HG03432 (cell line): Measurements from ENCODE around the gene PIGS.
"Not testable (repeated sequence)": the region's sequence is repeated elsewhere in the genome, so short reads cannot be mapped to it uniquely, and the experiment has no call there.

Experiments
- ATAC-seq: cut with Tn5 transposase; IDR thresholded peaks from one replicate; pipeline ENCODE4 v1.9.1; 2021; ENCODE audit warnings: mild to moderate bottlenecking, moderate library complexity; ENCODE audit not compliant: unreplicated experiment

PIGS gene

DNA sequence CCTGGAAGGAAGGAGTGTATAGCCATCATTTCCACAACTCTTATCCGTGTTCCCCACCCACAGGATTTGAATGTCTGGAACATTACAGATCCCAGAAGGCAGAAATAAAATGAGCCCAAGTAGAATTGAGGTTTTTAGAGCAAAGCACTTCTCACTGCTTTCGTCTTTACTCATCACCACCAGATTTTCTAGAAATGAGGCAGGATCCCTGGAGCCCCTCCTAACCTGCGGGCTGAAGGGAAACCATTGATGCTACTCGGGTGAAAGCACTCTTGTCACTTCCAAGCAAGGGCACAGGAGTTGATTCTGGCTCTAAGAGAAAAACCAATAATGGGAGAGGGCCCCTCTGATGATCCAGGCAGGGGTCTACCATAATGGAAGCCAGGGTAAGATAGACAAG is 8.2 kb upstream of the PIGS start:
- ATAC-seq = no peak

DNA sequence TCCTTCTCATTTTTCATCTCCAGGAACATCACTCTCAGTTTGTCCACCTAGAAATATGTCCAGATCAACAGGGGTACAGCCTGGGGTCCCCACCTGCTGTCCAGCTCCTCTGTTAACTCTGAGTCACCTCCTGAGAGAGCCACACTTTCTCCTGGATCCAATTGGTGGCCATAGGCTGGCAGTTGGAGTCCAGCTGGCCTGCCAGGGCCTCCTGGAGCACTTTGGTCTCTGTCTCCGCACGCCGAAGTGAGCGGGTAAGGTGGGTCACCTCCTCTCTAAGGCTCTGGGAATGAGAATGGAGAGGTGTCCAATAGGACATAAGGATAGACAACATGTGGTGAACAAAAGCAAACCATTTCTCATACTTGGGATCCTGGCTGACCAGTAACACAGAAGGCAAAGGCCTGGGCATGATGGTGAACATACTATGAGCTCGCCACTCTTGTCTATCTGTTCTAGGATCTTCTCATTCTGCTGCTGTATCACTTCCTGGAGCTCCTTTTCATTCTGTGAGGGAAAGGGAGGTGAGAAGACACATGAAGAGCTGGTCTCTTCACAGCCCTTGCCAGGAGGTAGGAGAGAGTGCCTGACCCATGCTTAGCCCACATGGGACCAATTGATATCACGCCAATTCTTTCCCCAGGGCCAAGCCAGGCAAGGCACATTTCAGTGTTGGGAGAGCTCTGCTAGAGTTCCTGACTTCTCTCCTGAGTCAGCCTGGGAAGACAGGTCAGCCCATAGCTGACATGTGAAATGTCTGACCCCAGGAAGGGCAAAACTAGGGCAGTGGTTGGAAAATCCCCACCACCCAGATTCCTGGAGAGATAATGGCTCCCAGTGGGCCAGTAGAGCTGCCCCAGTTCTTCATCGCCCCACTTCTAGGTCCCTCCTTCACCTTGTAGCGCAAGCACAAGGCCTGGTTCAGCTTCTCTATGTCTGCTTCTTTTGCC is 7.2 kb upstream of the PIGS start:
- no peak for ATAC-seq

DNA sequence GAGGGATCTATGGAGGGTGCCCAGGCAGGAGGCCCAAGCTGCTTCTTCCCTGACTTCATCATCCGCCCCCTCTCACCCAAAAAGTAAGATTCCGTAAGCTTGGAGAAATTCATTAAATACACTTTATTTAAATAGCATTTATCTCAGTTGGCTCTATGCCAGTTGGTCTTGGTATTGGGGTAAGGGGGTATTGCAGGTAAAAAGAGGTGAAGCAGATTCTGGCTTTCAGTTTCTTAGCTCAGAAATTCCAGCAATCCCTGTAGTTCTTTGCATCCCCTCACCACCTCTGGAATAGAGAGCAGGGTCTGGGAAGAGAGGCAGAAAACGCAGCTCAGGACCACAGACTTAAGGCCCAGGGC is 6.1 kb upstream of the PIGS start:
- ATAC-seq = no peak

DNA sequence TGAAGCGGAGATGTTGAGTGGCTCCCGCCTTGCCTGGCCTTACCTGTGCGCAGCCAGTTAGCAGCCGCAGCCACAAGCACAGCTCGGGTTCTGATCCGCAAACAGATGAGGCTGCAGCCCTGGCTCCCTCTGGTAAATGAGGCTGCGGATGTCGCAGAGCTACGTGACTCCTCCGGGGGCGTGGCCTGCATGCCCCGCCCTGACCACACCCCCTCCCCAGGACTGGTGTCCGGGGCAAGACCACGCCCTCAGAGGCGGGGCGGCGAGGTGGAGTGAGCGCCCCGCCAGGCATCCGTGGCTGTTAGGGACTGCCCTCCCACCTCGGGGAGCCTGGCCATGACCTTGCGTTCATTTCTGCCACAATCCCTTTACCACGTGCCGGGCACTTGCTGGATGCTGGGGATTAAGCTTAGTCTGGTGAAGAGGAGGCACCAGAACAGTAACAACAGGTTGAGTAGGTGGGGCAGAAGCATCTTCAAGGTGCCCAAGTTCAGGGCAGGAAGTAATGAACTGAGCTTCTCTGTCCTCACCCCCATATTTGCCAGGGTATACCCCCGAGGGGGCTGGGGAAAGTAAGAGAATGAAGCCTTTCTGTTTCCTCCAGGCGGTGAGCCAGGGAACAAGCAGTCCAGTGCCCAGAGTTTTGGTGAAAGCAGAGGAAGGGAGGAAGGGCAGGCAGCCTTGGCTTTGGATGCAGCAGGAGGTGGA is 5.6 kb upstream of the PIGS start, which contains the start of gene ALDOC:
Gene ALDOC, minus strand, starts transcription at position 138 of the 708 bp plus-strand sequence. CDS start 1,363 bp downstream, outside the sequence.
- peak; percentile 85 for ATAC-seq

DNA sequence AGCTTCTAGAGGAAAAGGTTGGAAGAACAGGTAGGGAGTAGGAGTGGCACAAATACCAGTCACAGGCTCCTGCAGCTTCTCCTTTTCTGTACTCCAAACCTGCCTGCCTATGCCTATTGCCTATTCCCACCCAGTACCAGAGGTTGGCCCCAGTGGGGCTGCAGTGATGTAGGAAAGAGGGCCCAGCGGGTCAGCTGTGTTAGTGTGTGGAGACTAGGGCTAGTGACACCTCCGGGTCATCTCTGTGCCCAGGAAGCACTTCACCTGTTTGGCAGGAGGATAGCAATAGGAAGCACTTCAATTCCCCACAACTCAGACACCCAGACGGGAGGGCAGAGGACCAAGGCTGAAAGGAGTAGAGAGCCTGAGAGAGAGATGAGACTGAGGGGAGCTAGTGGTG is 4.7 kb upstream of the PIGS start:
- not testable (repeated sequence) for ATAC-seq

DNA sequence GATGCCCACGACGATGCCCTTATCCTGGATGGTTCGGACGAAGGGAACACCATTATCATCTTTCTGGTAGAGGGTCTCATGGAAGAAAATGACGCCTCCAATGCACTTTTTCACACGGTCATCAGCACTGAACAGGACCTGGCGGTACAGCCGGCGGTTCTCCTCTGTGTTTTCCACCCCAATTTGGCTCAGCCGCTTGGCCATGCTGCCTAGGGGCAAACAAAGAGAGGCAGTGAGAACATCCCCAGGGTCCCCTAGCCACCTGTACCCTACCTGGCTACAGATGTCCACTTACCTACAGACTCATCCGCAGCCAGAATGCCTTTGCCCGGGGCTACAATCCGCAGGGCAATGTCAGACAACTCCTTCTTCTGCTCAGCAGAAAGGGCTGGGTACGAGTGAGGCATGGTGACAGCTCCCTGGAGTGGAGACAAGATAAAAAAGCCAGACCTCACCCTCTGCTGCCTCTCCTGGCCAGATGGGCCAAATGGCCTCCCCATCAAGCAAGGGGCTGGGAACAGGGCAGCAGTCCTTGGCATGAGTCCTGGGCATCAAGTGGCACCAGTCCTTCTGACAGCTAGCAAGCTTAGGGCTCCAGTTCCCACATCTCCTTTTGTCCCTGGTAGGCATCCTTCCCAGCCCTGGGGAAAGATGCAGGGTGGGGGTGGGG is 3.9 kb upstream of the PIGS start:
- no peak for ATAC-seq

DNA sequence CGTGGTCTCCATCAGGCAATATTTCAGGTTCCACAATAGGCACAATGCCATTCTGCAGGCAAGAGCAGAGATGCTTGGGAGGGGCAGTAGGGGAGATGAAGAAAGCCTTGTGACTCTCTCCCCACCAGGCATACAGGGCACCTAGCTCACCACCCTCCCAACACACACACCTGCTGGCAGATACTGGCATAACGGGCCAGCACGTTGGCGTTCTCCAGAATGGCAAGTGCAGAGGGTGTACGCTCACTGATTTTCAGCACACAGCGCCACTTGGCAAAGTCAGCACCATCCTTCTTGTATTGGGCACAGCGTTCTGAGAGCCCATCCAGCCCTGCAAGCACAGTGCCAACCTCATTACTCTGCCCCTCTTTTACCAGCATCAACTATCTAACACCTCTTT is 3.2 kb upstream of the PIGS start:
- no peak for ATAC-seq

DNA sequence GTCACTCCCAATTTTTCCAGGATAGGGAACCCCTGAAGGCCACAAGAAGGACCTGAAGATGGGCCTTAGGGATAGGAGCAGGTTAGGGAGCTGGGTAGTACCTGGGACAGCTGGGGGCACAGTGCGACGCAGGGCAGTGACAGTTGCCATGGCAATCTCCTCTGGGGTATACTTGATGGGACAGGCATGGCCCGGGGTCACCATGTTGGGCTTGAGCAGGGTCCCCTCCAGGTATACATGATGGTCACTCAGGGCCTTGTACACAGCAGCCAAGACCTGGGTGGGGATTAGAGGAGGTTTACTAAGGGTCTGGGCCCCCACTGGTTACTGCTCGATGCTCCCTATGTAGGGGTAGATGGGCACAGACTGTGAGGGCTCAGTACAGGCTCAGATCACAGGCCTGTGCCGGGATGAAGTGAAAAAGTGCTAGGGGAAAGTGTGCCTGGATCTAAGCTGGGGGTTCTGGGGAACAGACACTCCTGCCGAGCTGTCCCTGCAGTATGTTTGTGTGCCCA is 2.7 kb upstream of the PIGS start:
- no peak for ATAC-seq

DNA sequence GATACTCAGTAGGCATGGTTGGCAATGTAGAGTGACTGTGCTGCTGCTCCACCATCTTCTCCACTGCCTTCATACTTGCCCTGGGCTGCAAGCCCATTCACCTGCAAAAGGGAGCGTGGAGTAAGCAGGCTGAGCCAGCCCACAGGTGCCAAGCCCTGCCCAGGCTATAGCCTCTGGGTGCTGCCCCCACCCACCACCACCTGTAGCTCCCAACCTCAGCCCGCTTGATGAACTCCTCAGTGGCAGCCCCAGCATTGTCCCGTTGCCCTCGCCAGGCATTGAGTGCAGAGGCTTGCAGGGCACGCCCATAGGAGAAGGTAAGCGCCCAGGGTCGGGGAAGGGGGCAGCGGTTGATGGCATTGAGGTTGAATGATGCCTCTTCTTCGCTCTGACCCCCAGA is 2.2 kb upstream of the PIGS start:
- ATAC-seq = no peak

DNA sequence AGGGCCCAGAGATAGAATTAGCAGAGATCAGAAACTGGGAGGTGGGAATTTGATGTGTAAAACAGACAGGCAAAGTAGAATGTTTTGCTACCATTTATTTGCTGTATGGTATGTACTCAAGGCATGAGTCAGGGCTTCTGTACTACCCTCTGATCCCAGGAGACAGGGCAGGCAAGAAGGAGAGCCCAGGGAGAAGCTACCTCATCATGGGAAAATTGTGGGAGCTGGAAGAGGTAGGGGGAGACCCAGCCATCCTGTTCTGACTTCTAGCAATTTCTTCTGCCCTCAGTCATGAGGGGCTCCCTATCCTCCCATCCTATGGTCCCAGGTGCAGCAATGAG is 1.7 kb upstream of the PIGS start:
- ATAC-seq = no peak

DNA sequence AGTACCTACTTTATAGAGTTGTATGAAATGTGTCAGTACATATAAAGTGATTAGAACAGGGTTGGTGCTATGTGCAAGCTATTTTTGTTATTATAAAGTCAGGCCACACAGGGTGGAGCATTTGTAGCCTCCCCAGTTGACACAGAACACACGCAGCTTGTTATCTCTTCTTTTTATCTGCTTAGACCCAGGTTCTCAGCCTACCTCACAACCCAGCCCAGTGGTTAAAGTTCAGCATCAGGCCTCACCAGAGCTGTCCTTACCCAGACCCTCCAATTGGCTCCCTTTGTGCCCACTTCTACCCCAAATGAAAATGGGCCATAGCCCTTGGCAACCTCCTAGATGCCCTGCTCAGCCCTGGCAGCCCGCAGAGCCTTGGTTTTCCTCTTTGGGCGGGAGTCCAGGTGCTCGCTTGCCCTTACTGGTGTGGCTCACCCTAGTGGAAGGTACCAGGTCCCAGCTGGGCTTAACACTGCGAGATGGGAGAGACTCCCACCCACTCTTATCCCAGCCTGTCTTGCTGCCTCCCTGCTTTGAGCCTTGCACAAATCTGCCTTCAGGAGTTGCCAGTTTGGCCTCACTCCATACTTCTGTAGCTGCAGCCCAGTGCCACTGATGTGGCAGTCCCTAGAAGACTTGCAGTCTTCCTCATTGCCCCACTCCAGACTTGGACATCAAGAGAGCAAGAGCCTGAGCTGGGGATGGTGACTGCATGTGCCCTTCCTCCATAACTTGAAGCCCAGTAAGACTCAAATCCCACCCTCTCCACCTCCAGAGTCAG is 1.1 kb upstream of the PIGS start:
- no peak for ATAC-seq

DNA sequence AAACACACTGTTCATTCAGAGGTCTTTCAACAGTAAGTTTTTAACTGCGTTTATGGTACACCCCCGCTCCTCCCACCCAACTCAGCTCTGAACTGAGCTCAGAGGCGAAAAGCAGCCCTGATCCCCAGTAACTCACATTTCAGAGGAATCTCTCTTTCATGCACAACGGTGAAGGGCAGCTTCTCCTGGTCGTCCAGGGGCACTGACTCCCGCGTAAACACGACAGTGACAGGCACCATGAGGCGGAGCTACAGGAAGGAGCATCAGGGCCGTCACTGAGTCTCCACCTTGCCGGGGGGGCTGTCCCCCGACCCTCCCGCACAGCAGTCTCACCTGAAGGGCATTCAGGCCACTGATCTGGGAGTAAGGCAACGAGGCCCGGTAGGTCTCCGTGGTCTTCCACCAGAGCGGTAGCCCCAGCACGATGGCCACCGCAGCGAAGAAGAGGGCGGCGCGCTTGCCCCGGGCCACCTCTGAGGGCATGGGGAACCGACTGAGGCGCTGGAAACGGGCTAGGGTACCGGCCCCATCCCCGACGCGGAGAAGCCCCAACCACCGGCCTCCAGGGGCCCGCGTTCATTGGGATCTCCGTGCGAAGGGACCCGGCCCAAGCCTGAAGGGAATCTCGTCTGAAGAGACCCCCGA is 486 bp downstream of the PIGS start:
- peak; percentile 31 for ATAC-seq

DNA sequence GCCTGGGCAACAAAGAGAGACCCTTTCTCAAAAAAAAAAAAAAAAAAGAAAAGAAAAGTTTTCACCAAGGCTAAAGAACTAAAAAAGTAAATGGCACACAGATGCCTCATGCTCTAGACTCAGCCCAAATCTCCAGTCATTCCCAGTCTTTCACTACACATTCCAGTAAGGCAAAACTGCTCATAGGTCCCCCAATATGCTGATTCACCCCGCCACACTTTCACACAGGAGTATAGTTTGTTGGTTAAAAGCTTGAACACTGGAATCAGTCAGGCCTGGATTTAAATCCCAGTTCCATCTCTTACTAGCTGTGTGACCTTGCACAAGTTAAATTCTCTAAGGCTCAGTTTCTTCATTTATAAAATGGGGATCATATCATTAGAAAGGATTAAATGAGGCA is 1.9 kb downstream of the PIGS start:
- ATAC-seq = no peak

DNA sequence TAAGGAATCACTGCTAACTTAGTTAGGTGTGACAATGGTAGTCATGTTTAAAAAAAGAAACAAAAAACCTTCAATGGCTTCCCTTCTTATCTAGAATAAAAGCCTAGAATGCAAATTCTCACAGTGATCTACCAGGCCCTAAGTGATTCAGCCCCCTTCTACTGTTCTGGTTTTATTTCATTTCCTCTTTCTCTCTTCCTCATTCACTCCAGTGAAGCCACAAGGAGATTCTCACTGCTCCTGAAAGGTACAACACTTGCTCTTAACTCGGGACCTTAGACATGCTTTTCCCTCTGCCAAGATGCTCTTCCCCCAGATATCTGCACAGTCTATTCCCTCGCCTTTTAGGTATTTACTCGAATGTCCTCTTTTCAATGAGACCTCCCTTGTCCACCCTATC is 3.7 kb downstream of the PIGS start:
- ATAC-seq = no peak

DNA sequence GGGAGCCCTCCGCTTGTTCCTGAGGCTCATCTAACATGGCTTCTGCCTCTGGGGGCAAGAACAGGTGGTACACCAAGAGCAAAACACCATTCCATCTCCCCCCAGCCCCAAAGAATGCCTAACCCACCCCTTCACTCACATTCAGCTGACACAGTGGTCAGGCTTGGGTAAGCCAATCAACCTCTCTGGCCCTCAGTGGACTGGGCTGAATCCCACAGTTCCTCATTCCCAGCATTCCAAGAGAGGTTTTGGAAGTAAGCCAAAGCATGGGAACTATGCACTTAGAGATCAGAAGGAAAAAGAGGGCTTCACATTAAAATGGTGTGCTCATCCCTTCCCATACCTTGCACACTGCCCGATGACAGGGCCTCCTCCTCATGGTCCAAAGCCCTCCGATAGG is 7.8 kb downstream of the PIGS start:
- no peak for ATAC-seq

DNA sequence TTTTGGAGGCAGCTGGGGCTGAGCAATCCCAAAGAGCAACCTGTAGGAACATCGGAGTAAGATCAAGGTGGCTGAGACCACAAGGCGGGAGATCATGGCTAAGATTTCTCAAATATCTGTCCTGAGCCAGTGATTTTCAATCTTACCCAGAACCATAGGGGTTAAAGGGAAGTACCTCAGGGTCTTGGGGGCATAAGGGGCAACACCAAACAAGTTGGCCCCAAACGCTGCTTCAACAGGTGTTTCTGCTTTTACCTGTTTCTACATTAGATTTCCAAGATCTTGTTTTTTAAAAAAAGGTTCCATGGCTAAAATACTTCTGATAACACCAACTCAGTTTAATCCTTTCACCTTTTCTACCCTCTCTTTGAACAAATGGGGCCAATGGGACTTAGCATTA is 16.3 kb downstream of the PIGS start:
- no peak for ATAC-seq

DNA sequence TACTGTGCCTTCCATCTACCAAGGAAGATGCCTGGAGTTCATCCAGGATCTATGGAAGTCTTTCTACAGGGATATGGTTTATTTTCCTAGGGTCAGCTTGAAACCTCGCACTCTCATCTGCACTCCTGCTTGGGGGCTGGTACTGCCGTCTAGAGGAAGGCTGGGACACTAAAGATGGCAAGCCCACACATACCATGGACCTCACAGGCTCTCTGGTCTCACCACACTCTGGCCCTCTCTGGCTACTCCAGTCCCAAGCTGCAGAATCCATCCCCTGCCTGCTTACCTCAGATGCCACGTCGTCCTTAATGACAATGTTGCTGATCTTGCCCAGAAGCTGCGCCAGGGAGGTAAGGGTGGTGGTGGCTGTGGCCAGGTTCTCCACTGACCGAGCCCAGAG is 16.8 kb downstream of the PIGS start:
- ATAC-seq = no peak

DNA sequence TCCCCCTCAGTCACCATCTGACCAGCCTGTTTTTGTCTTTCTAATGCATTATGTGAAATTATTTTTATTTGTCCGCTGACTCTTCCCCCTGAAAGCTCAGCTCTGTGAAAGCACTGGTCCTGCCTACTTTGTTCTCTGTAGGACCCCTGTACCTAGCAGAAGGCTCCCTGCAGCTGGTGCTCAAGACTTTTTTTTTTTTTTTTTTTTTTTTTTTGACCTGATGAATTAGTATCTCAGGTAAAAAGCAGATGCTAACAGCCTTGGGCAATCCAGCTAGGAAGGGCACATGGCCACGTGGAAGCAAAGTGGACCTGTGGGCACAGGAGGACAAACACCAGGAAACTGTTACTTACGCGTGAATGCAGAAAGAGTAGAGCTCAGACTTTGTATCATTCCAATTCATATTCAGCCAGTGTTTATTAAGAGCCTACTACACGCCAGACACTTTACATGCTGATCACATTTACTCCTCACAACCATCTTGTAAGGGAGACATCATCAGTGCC is 18.3 kb downstream of the PIGS start:
- no peak for ATAC-seq

DNA sequence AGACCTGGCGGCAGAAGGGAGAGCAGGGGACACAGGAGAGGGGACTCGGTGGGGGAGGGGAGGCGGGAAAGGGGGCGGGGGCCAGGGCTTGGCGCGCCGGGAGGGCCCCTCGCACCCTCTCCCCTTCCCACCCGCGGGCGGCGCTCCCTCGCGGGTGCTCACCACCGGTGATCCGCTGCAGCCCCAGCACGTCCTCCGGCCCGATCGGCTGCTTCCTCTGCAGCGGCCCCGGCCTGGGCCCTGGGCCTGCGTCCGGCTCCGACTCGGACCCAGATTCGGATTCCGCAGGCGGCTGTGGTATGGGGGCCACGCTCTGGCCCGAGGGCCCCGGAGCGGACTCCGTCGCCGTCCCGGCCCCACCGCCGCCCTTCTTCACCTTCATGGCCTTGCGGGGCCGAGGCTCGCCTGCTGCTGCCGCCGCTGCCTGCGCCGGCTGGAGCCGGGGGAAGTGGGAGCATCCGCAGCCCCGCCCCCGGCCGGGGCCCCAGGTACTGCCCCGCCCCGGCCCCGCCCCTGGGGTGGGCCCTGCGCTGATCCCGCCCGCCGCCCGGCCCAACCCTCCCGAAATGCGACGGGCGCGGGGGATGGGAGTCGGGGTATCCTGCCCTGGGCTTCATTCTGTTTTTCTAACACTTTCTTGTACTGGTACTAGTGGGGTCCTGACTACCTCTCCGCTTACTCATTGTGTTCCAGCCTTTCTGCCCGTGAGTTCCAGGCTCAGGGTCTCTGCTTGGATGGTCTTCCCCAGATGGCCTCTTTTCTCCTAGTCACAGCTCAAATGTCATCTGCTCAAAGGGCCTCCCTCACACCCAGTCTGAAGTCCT is 18.9 kb downstream of the PIGS start, which contains the start of gene UNC119:
Gene UNC119, minus strand, starts transcription at position 449 of the 824 bp plus-strand sequence. Its CDS starts 67 bp downstream, at position 382.
- peak; percentile 70 for ATAC-seq
